Measurements from ENCODE around the gene CHTF8. TPM values are rescaled to one million over a fixed set of nuclear protein-coding genes. Genes with fewer than 3 reads are reported as not detected.

Gene CHTF8
- total RNA-seq, 2 experiments from 2014 or later, result 25.8 to 28.5 TPM

- ChIA-PET CTCF (interaction anchor here (1.2 to 1.6 kb wide), 2 partner anchors 10 to 11 kb away, joined by 3 to 4 read pairs; no protein-coding TSS in a partner anchor), POLR2A (interaction anchor here (0.6 to 1.5 kb wide), 13 partner anchors 10 to 677 kb away, joined by 3 to 14 read pairs (median 3); partner anchors contain the start of genes SNTB2, TANGO6 and TERF2)
- Mint-ChIP-seq H3K27me3 (no peaks in the 10 kb centered on the region), H3K36me3 (ENCODE audit: low read depth) (peaks cover 55% of the 10 kb centered on the region), H3K4me1 (ENCODE audit: low read depth) (peaks cover 52% of the 10 kb centered on the region), H3K27ac (peak overlapping the region; percentile 95), H3K9me3 (no peaks in the 10 kb centered on the region), H3K4me3 (peak overlapping the region; percentile 96)
- TF ChIP-seq, protein P1, sequence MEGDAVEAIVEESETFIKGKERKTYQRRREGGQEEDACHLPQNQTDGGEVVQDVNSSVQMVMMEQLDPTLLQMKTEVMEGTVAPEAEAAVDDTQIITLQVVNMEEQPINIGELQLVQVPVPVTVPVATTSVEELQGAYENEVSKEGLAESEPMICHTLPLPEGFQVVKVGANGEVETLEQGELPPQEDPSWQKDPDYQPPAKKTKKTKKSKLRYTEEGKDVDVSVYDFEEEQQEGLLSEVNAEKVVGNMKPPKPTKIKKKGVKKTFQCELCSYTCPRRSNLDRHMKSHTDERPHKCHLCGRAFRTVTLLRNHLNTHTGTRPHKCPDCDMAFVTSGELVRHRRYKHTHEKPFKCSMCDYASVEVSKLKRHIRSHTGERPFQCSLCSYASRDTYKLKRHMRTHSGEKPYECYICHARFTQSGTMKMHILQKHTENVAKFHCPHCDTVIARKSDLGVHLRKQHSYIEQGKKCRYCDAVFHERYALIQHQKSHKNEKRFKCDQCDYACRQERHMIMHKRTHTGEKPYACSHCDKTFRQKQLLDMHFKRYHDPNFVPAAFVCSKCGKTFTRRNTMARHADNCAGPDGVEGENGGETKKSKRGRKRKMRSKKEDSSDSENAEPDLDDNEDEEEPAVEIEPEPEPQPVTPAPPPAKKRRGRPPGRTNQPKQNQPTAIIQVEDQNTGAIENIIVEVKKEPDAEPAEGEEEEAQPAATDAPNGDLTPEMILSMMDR (IDR thresholded peaks at IDR 0.05), result no peak
- H3K4me1 ChIP-seq (ENCODE audit: insufficient read depth, low read length), result peaks cover 17% of the 10 kb centered on the region
- no peak overlapping the region for H3K27ac ChIP-seq (ENCODE audit: low read depth in 1 of 2, low read length in 2 of 2)
- intact Hi-C loops (cut with DNase I, micrococcal nuclease), result loop anchor here in 1 of 2 experiments (2.0 kb wide), 2 partner anchors 205 to 291 kb away; partner anchors contain the start of genes COG8, NIP7 and TANGO6
- peaks cover 17% of the 10 kb centered on the region for H3K36me3 ChIP-seq (ENCODE audit: insufficient read depth, low read length)
- no peaks in the 10 kb centered on the region for H3K9me3 ChIP-seq (ENCODE audit: control insufficient read depth in 1 of 2, insufficient read depth in 1 of 2, low read length in 2 of 2)
- DNase-seq (no peak), ATAC-seq (ENCODE audit: poor library complexity) (no peak)
- no peaks in the 10 kb centered on the region for H3K27me3 ChIP-seq (ENCODE audit: control insufficient read depth in 1 of 2, insufficient read depth in 2 of 2, low read length in 2 of 2)
- peak overlapping the region; percentile 96 for H3K4me3 ChIP-seq (ENCODE audit: low read length)
Observed at GRCh38 chr16:69133373-69133954, 1.1 kb upstream of the CHTF8 start.

- no peaks in the 10 kb centered on the region for H3K9me3 Mint-ChIP-seq
- DNase-seq (peak in 12 of 14 experiments; percentile 42 to 81 (median 61)), ATAC-seq (ENCODE audit: poor library complexity) (peak; percentile 50)
- Histone ChIP-seq H3K36me3 (ENCODE audit: insufficient read depth, low read length) (peaks cover 12% of the 10 kb centered on the region), H3K27ac (ENCODE audit: low read depth in 1 of 2, low read length in 2 of 2) (peak overlapping the region; percentile 76 to 79), H3K4me1 (ENCODE audit: insufficient read depth, low read length) (peaks cover 22% of the 10 kb centered on the region), H3K4me3 (ENCODE audit: low read length) (peak overlapping the region; percentile 92), H3K9me3 (ENCODE audit: control insufficient read depth in 1 of 2, insufficient read depth in 1 of 2, low read length in 2 of 2) (no peaks in the 10 kb centered on the region), H3K27me3 (ENCODE audit: control insufficient read depth in 1 of 2, insufficient read depth in 2 of 2, low read length in 2 of 2) (no peaks in the 10 kb centered on the region)
- peak overlapping the region; percentile 95 for H3K27ac Mint-ChIP-seq
- no peaks in the 10 kb centered on the region for H3K27me3 Mint-ChIP-seq
- ChIA-PET CTCF (no interaction called here), POLR2A (interaction anchor here (0.7 to 1.6 kb wide), 5 partner anchors 9 to 611 kb away, joined by 3 to 14 read pairs (median 4); partner anchors contain the start of genes SNTB2 and TANGO6)
- H3K4me1 Mint-ChIP-seq (ENCODE audit: low read depth), result peaks cover 57% of the 10 kb centered on the region
- H3K4me3 Mint-ChIP-seq, result peak overlapping the region; percentile 96
- H3K36me3 Mint-ChIP-seq (ENCODE audit: low read depth), result peaks cover 52% of the 10 kb centered on the region
- TF ChIP-seq, protein P1 (IDR thresholded peaks at IDR 0.05), result no peak
- intact Hi-C loops (cut with DNase I, micrococcal nuclease), result loop anchor here (1.0 to 2.0 kb wide), 4 partner anchors 52 to 289 kb away; partner anchors contain the start of genes COG8 (in 1 of the 2), NIP7 (in 1 of the 2), SNTB2 (in 1 of the 2) and TANGO6 (in 1 of the 2)
Observed at GRCh38 chr16:69131839-69132423, 457 bp downstream of the CHTF8 start.

DNA sequence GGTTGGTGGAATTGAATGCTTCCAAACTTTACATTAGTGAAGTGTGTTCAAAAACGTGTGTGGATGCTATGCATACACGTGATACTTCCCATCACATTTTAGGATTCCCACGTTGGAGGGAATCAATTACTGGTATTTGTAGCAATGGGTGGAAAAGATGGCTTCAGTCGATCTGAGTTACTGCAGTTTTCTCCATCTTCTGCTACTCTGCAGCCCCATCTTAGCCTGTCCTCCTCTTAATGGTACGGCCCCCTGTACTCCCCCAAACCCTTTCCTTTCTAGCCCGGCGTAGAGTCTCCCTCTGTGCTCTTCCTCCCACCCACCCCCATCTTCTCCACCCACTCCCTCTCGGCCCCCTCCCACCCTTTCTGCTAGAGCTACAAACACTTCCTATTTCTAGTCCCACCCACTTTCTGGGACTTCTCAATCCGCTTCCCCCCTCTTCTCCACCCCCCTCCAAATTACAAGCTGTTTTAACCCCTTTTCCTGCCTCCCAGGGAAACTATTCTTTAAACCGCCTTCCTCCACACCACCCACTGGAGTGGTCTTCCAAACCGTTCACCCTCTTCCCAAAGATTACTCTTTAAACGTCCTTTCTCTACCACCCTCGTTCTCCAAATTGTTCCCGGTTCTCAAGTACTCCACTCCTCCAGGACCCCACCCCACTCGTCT lies 1.1 kb downstream of the CHTF8 start:
- ATAC-seq (ENCODE audit: poor library complexity) (no peak), DNase-seq (peak in 4 of 14 experiments; percentile 31 to 59 (median 44))
- H3K4me3 Mint-ChIP-seq, result peak overlapping the region; percentile 96
- peaks cover 46% of the 10 kb centered on the region for H3K36me3 Mint-ChIP-seq (ENCODE audit: low read depth)
- Histone ChIP-seq H3K27ac (ENCODE audit: low read depth in 1 of 2, low read length in 2 of 2) (peak overlapping the region; percentile 76 to 79), H3K4me3 (ENCODE audit: low read length) (peak overlapping the region; percentile 92), H3K4me1 (ENCODE audit: insufficient read depth, low read length) (peaks cover 22% of the 10 kb centered on the region), H3K9me3 (ENCODE audit: control insufficient read depth in 1 of 2, insufficient read depth in 1 of 2, low read length in 2 of 2) (no peaks in the 10 kb centered on the region), H3K27me3 (ENCODE audit: control insufficient read depth in 1 of 2, insufficient read depth in 2 of 2, low read length in 2 of 2) (no peaks in the 10 kb centered on the region), H3K36me3 (ENCODE audit: insufficient read depth, low read length) (peaks cover 10% of the 10 kb centered on the region)
- H3K27ac Mint-ChIP-seq, result peak overlapping the region; percentile 95
- H3K27me3 Mint-ChIP-seq, result no peaks in the 10 kb centered on the region
- ChIA-PET POLR2A (interaction anchor here (1.6 kb wide), 1 partner anchor 288 kb away, joined by 6 read pairs; the partner anchor contains the start of gene TANGO6), CTCF (no interaction called here)
- H3K9me3 Mint-ChIP-seq, result no peaks in the 10 kb centered on the region
- intact Hi-C loops (cut with DNase I, micrococcal nuclease), result loop anchor here in 1 of 2 experiments (1.0 kb wide), 1 partner anchor 56 kb away; the partner anchor contains the start of gene SNTB2
- peaks cover 62% of the 10 kb centered on the region for H3K4me1 Mint-ChIP-seq (ENCODE audit: low read depth)
- TF ChIP-seq, protein P1 (IDR thresholded peaks at IDR 0.05), result no peak

All from CD4-positive, alpha-beta T cell (primary cell).